ENCODE results near the gene SLC7A1. TPM values are rescaled to one million over a fixed set of nuclear protein-coding genes. Genes with fewer than 3 reads are reported as not detected.

The SLC7A1 gene
- total RNA-seq, 2 experiments from 2014 or later, result 106 to 114 TPM

GRCh38 chr13:29597246-29597645 lies 1.8 kb upstream of the SLC7A1 start:
- Mint-ChIP-seq H3K4me3 (no peak overlapping the region), H3K27ac (no peak overlapping the region), H3K4me1 (ENCODE audit: low read depth) (peaks cover 31% of the 10 kb centered on the region), H3K27me3 (peaks cover 2% of the 10 kb centered on the region), H3K36me3 (peaks cover 20% of the 10 kb centered on the region), H3K9me3 (no peaks in the 10 kb centered on the region)
- intact Hi-C loops (cut with micrococcal nuclease), result loop anchor here (10.0 kb wide), 3 partner anchors 868 to 1608 kb away; partner anchors contain the start of genes HMGB1 and HSPH1
- CTCF ChIA-PET, result no interaction called here
- DNase-seq, result no peak
- POLR2A ChIA-PET, result no interaction called here

- Mint-ChIP-seq H3K27me3 (peaks cover 2% of the 10 kb centered on the region), H3K27ac (peak overlapping the region; percentile 77), H3K4me3 (peak overlapping the region; percentile 78), H3K9me3 (no peaks in the 10 kb centered on the region), H3K36me3 (peaks cover 26% of the 10 kb centered on the region), H3K4me1 (ENCODE audit: low read depth) (peaks cover 42% of the 10 kb centered on the region)
- ChIA-PET CTCF (interaction anchor here (1.0 to 1.9 kb wide), 3 partner anchors 87 to 516 kb away, joined by 3 to 4 read pairs (median 3); no protein-coding TSS in a partner anchor), POLR2A (interaction anchor here (1.1 to 1.3 kb wide), 2 partner anchors 10 to 254 kb away, joined by 4 read pairs; partner anchors contain the start of gene UBL3)
- intact Hi-C loops (cut with micrococcal nuclease), result loop anchor here (10.0 kb wide), 3 partner anchors 869 to 1609 kb away; partner anchors contain the start of genes HMGB1 and HSPH1
- DNase-seq, result no peak
Measured at GRCh38 chr13:29596064-29596418, 553 bp upstream of the SLC7A1 start.

- POLR2A ChIA-PET, result interaction anchor here (1.3 kb wide), 1 partner anchor 9 kb away, joined by 4 read pairs; no protein-coding TSS in a partner anchor
Measured at GRCh38 chr13:29594710-29595379, 643 bp downstream of the SLC7A1 start.

GRCh38 chr13:29594303-29594709 lies 1.2 kb downstream of the SLC7A1 start:
- peak overlapping the region; percentile 97 for H3K27ac Mint-ChIP-seq
- ChIA-PET CTCF (no interaction called here), POLR2A (interaction anchor here (0.6 kb wide), 2 partner anchors 30 to 92 kb away, joined by 3 read pairs; no protein-coding TSS in a partner anchor)
- H3K36me3 Mint-ChIP-seq, result peaks cover 34% of the 10 kb centered on the region
- no peaks in the 10 kb centered on the region for H3K9me3 Mint-ChIP-seq
- H3K4me3 Mint-ChIP-seq, result peak overlapping the region; percentile 89
- peaks cover 56% of the 10 kb centered on the region for H3K4me1 Mint-ChIP-seq (ENCODE audit: low read depth)
- peak; percentile 69 for DNase-seq
- intact Hi-C loops (cut with micrococcal nuclease), result loop anchor here (2.0 to 10.0 kb wide), 6 partner anchors 52 to 1610 kb away; partner anchors contain the start of genes HMGB1, HSPH1 and USPL1
- no peaks in the 10 kb centered on the region for H3K27me3 Mint-ChIP-seq

More at GRCh38 chr13:29594710-29595379, 643 bp downstream of the SLC7A1 start:
- no peaks in the 10 kb centered on the region for H3K27me3 Mint-ChIP-seq
- H3K4me3 Mint-ChIP-seq, result peak overlapping the region; percentile 89
- H3K36me3 Mint-ChIP-seq, result peaks cover 34% of the 10 kb centered on the region
- no peaks in the 10 kb centered on the region for H3K9me3 Mint-ChIP-seq
- CTCF ChIA-PET, result interaction anchor here (1.9 kb wide), 1 partner anchor 86 kb away, joined by 4 read pairs; no protein-coding TSS in a partner anchor
- H3K4me1 Mint-ChIP-seq (ENCODE audit: low read depth), result peaks cover 52% of the 10 kb centered on the region
- intact Hi-C loops (cut with micrococcal nuclease), result loop anchor here (1.0 to 10.0 kb wide), 8 partner anchors 52 to 1610 kb away; partner anchors contain the start of genes HMGB1, HSPH1, UBL3 and USPL1
- peak overlapping the region; percentile 97 for H3K27ac Mint-ChIP-seq
- peak; percentile 84 for DNase-seq

GRCh38 chr13:29593605-29594297 lies 1.7 kb downstream of the SLC7A1 start:
- intact Hi-C loops (cut with micrococcal nuclease), result loop anchor here (2.0 to 10.0 kb wide), 6 partner anchors 51 to 1611 kb away; partner anchors contain the start of genes HMGB1, HSPH1 and USPL1
- H3K9me3 Mint-ChIP-seq, result no peaks in the 10 kb centered on the region
- H3K4me3 Mint-ChIP-seq, result peak overlapping the region; percentile 89
- POLR2A ChIA-PET, result interaction anchor here (0.6 kb wide), 2 partner anchors 30 to 92 kb away, joined by 3 read pairs; no protein-coding TSS in a partner anchor
- no peak for DNase-seq
- H3K27me3 Mint-ChIP-seq, result no peaks in the 10 kb centered on the region
- CTCF ChIA-PET, result no interaction called here
- H3K4me1 Mint-ChIP-seq (ENCODE audit: low read depth), result peaks cover 61% of the 10 kb centered on the region
- H3K27ac Mint-ChIP-seq, result peak overlapping the region; percentile 97
- peaks cover 34% of the 10 kb centered on the region for H3K36me3 Mint-ChIP-seq

GRCh38 chr13:29591310-29591709 lies 4.2 kb downstream of the SLC7A1 start:
- Mint-ChIP-seq H3K4me1 (ENCODE audit: low read depth) (peaks cover 74% of the 10 kb centered on the region), H3K27ac (no peak overlapping the region), H3K9me3 (no peaks in the 10 kb centered on the region), H3K36me3 (peaks cover 37% of the 10 kb centered on the region), H3K4me3 (no peak overlapping the region), H3K27me3 (no peaks in the 10 kb centered on the region)
- ChIA-PET POLR2A (no interaction called here), CTCF (no interaction called here)
- no peak for DNase-seq
- intact Hi-C loops (cut with micrococcal nuclease), result loop anchor here (10.0 kb wide), 3 partner anchors 873 to 1613 kb away; partner anchors contain the start of genes HMGB1 and HSPH1

GRCh38 chr13:29589967-29590366 lies 5.5 kb downstream of the SLC7A1 start:
- Mint-ChIP-seq H3K27ac (no peak overlapping the region), H3K9me3 (no peaks in the 10 kb centered on the region), H3K4me1 (ENCODE audit: low read depth) (peaks cover 80% of the 10 kb centered on the region), H3K4me3 (no peak overlapping the region), H3K36me3 (peaks cover 37% of the 10 kb centered on the region), H3K27me3 (no peaks in the 10 kb centered on the region)
- ChIA-PET POLR2A (no interaction called here), CTCF (no interaction called here)
- intact Hi-C loops (cut with micrococcal nuclease), result loop anchor here (10.0 kb wide), 3 partner anchors 875 to 1615 kb away; partner anchors contain the start of genes HMGB1 and HSPH1
- no peak for DNase-seq

- no peaks in the 10 kb centered on the region for H3K9me3 Mint-ChIP-seq
- peaks cover 85% of the 10 kb centered on the region for H3K4me1 Mint-ChIP-seq (ENCODE audit: low read depth)
- peaks cover 34% of the 10 kb centered on the region for H3K36me3 Mint-ChIP-seq
- POLR2A ChIA-PET, result no interaction called here
- DNase-seq, result no peak
- intact Hi-C loops (cut with micrococcal nuclease), result no loop called here
- no peak overlapping the region for H3K4me3 Mint-ChIP-seq
- H3K27ac Mint-ChIP-seq, result no peak overlapping the region
- no peaks in the 10 kb centered on the region for H3K27me3 Mint-ChIP-seq
- CTCF ChIA-PET, result no interaction called here
Measured at GRCh38 chr13:29589234-29589633, 6.3 kb downstream of the SLC7A1 start.

- POLR2A ChIA-PET, result no interaction called here
- H3K36me3 Mint-ChIP-seq, result peaks cover 23% of the 10 kb centered on the region
- intact Hi-C loops (cut with micrococcal nuclease), result no loop called here
- no peaks in the 10 kb centered on the region for H3K27me3 Mint-ChIP-seq
- H3K9me3 Mint-ChIP-seq, result no peaks in the 10 kb centered on the region
- H3K27ac Mint-ChIP-seq, result no peak overlapping the region
- no peak overlapping the region for H3K4me3 Mint-ChIP-seq
- no peak for DNase-seq
- CTCF ChIA-PET, result interaction anchor here (1.4 to 2.6 kb wide), 2 partner anchors 80 to 121 kb away, joined by 3 to 17 read pairs; no protein-coding TSS in a partner anchor
- peaks cover 84% of the 10 kb centered on the region for H3K4me1 Mint-ChIP-seq (ENCODE audit: low read depth)
Measured at GRCh38 chr13:29587645-29588044, 7.8 kb downstream of the SLC7A1 start.

- no peak for DNase-seq
- intact Hi-C loops (cut with micrococcal nuclease), result no loop called here
- no peaks in the 10 kb centered on the region for H3K27me3 Mint-ChIP-seq
- no peak overlapping the region for H3K27ac Mint-ChIP-seq
- H3K4me3 Mint-ChIP-seq, result no peak overlapping the region
- CTCF ChIA-PET, result no interaction called here
- POLR2A ChIA-PET, result no interaction called here
- peaks cover 71% of the 10 kb centered on the region for H3K4me1 Mint-ChIP-seq (ENCODE audit: low read depth)
- no peaks in the 10 kb centered on the region for H3K9me3 Mint-ChIP-seq
- H3K36me3 Mint-ChIP-seq, result peaks cover 11% of the 10 kb centered on the region
Measured at GRCh38 chr13:29583073-29583785, 12.3 kb downstream of the SLC7A1 start.

- Mint-ChIP-seq H3K27ac (no peak overlapping the region), H3K27me3 (no peaks in the 10 kb centered on the region), H3K4me1 (ENCODE audit: low read depth) (peaks cover 65% of the 10 kb centered on the region), H3K4me3 (no peak overlapping the region), H3K36me3 (peaks cover 8% of the 10 kb centered on the region), H3K9me3 (no peaks in the 10 kb centered on the region)
- ChIA-PET POLR2A (no interaction called here), CTCF (interaction anchor here (2.1 kb wide), 1 partner anchor 74 kb away, joined by 8 read pairs; no protein-coding TSS in a partner anchor)
- no peak for DNase-seq
- intact Hi-C loops (cut with micrococcal nuclease), result no loop called here
Measured at GRCh38 chr13:29582171-29582570, 13.3 kb downstream of the SLC7A1 start.

Measured in activated CD4-positive, alpha-beta memory T cell treated with anti-CD3 and anti-CD28 coated beads for 36 hours (primary cell).